Measurements from ENCODE around the gene MYBPC2.

MYBPC2 gene

DNA sequence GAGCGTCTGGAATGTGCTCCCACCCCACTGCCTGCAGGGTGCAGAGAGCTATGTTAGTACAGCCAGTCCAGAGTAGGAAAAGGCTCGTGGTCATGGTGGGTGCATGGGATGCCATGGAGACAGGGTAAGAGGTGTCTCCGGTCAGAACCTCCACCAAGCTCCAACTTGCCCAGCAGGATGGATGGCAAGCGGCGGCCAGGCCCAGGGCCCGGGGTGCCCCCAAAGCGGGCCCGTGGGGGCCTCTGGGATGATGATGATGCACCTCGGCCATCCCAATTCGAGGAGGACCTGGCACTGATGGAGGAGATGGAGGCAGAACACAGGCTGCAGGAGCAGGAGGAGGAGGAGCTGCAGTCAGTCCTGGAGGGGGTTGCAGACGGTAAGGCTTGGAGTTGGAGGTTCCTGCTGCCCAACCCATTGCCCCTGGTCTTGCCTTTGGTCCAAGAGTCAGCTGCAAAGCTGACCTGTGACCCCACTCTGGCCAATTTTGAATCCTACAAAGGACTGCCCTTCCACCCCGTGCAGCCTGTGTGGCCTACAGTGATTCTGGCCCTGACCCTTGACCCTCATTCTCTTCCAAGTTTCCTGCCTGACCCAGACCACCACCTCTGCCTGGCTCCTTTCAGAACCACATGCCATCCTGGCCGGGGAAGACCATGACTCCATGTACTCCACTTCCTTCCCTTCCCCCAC is 33.9 kb upstream of the MYBPC2 start:
- H3K27me3 ChIP-seq (ENCODE audit: insufficient read depth, low read length): no peaks in the 10 kb centered on the region
- H3K79me2 ChIP-seq (ENCODE audit: insufficient read depth, low read length): peaks cover 7% of the 10 kb centered on the region; the same call in 1 of the 2 replicates
- no peak overlapping the region for H3K27ac ChIP-seq (ENCODE audit: low read depth, low read length, poor library complexity, severe bottlenecking)
- H3K36me3 ChIP-seq (ENCODE audit: insufficient read depth, low read length): peaks cover 39% of the 10 kb centered on the region
- no peaks in the 10 kb centered on the region for H4K20me1 ChIP-seq (ENCODE audit: insufficient read depth, low read length)
- H3F3A ChIP-seq (ENCODE audit: insufficient read depth, low read length): no peaks in the 10 kb centered on the region
- no peaks in the 10 kb centered on the region for H3K9me2 ChIP-seq (ENCODE audit: low read depth, low read length)
- no peak overlapping the region for H2AFZ ChIP-seq (ENCODE audit: low read length)
- H3K4me3 ChIP-seq (ENCODE audit: low read depth, low read length, poor library complexity, severe bottlenecking): no peak overlapping the region
- H3K9me3 ChIP-seq (ENCODE audit: low read length): no peaks in the 10 kb centered on the region
- H3K4me1 ChIP-seq (ENCODE audit: insufficient read depth, low read length, severe bottlenecking): no peaks in the 10 kb centered on the region
- no peak overlapping the region for H3K4me2 ChIP-seq (ENCODE audit: low read length)
- H3K9ac ChIP-seq (ENCODE audit: low read length): no peak overlapping the region
- TF ChIP-seq EZH2 (IDR thresholded peaks at IDR 0.05; ENCODE audit: borderline replicate concordance, low read length): no peak
- TF ChIP-seq, protein P1, sequence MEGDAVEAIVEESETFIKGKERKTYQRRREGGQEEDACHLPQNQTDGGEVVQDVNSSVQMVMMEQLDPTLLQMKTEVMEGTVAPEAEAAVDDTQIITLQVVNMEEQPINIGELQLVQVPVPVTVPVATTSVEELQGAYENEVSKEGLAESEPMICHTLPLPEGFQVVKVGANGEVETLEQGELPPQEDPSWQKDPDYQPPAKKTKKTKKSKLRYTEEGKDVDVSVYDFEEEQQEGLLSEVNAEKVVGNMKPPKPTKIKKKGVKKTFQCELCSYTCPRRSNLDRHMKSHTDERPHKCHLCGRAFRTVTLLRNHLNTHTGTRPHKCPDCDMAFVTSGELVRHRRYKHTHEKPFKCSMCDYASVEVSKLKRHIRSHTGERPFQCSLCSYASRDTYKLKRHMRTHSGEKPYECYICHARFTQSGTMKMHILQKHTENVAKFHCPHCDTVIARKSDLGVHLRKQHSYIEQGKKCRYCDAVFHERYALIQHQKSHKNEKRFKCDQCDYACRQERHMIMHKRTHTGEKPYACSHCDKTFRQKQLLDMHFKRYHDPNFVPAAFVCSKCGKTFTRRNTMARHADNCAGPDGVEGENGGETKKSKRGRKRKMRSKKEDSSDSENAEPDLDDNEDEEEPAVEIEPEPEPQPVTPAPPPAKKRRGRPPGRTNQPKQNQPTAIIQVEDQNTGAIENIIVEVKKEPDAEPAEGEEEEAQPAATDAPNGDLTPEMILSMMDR (IDR thresholded peaks at IDR 0.05; ENCODE audit: low read length): no peak

DNA sequence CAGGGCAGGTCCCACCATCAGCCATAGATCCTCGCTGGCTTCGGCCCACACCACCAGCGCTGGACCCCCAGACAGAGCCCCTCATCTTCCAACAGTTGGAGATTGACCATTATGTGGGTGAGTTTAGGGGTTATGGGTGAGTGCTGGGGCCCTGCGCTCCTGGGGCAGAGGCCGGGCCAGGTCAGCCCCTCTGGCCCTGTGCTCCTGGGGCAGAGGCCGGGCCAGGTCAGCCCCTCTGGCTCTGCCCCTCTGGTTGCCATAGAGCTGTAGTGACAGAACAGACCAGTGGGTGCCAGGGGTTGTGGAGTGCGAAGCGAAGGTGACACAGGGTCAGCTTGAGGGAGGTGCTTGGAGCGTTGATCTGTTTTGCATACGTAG is 33.3 kb upstream of the MYBPC2 start:
- Histone ChIP-seq H3K27ac (ENCODE audit: low read depth, low read length, poor library complexity, severe bottlenecking) (no peak overlapping the region), H3K79me2 (ENCODE audit: insufficient read depth, low read length) (peaks cover 7% of the 10 kb centered on the region; the same call in 1 of the 2 replicates), H3K36me3 (ENCODE audit: insufficient read depth, low read length) (peaks cover 40% of the 10 kb centered on the region), H4K20me1 (ENCODE audit: insufficient read depth, low read length) (no peaks in the 10 kb centered on the region), H3K4me2 (ENCODE audit: low read length) (no peak overlapping the region), H2AFZ (ENCODE audit: low read length) (no peak overlapping the region), H3K9me2 (ENCODE audit: low read depth, low read length) (no peaks in the 10 kb centered on the region), H3K27me3 (ENCODE audit: insufficient read depth, low read length) (no peaks in the 10 kb centered on the region), H3F3A (ENCODE audit: insufficient read depth, low read length) (no peaks in the 10 kb centered on the region), H3K4me1 (ENCODE audit: insufficient read depth, low read length, severe bottlenecking) (no peaks in the 10 kb centered on the region), H3K9ac (ENCODE audit: low read length) (no peak overlapping the region), H3K9me3 (ENCODE audit: low read length) (no peaks in the 10 kb centered on the region), H3K4me3 (ENCODE audit: low read depth, low read length, poor library complexity, severe bottlenecking) (no peak overlapping the region)
- TF ChIP-seq, protein P1 (IDR thresholded peaks at IDR 0.05; ENCODE audit: low read length): no peak
- no peak for TF ChIP-seq EZH2 (IDR thresholded peaks at IDR 0.05; ENCODE audit: borderline replicate concordance, low read length)

DNA sequence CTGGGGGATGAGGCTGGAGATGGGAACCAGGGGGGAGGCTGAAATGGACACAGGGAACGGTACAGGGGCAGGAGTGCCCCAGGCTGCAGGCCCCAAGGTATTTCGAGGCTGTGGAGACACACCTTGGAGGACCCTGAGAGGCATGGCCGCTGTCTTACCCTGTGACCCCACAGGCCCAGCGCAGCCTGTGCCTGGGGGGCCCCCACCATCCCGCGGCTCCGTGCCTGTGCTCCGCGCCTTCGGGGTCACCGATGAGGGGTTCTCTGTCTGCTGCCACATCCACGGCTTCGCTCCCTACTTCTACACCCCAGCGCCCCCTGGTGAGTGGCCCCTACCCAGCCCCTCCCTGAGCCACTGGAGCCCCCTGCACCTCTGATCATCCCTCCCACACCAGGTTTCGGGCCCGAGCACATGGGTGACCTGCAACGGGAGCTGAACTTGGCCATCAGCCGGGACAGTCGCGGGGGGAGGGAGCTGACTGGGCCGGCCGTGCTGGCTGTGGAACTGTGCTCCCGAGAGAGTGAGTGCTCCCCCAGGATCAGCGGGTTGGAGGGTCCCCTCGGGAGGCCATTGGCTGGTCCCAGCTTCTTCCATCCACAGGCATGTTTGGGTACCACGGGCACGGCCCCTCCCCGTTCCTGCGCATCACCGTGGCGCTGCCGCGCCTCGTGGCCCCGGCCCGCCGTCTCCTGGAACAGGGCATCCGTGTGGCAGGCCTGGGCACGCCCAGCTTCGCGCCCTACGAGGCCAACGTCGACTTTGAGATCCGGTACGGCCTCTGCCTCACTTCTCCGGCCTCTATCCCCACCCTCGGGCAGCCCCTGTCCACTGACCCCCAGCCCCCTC is 30.9 kb upstream of the MYBPC2 start:
- peaks cover 60% of the 10 kb centered on the region for H3K36me3 ChIP-seq (ENCODE audit: insufficient read depth, low read length)
- H3K27ac ChIP-seq (ENCODE audit: low read depth, low read length, poor library complexity, severe bottlenecking): no peak overlapping the region
- H3K9me3 ChIP-seq (ENCODE audit: low read length): no peaks in the 10 kb centered on the region
- H3F3A ChIP-seq (ENCODE audit: insufficient read depth, low read length): no peaks in the 10 kb centered on the region
- H3K79me2 ChIP-seq (ENCODE audit: insufficient read depth, low read length): no peaks in the 10 kb centered on the region
- H3K4me1 ChIP-seq (ENCODE audit: insufficient read depth, low read length, severe bottlenecking): no peaks in the 10 kb centered on the region
- H3K9me2 ChIP-seq (ENCODE audit: low read depth, low read length): no peaks in the 10 kb centered on the region
- H4K20me1 ChIP-seq (ENCODE audit: insufficient read depth, low read length): no peaks in the 10 kb centered on the region
- no peak overlapping the region for H2AFZ ChIP-seq (ENCODE audit: low read length)
- H3K4me3 ChIP-seq (ENCODE audit: low read depth, low read length, poor library complexity, severe bottlenecking): no peak overlapping the region
- no peak for TF ChIP-seq EZH2 (IDR thresholded peaks at IDR 0.05; ENCODE audit: borderline replicate concordance, low read length)
- TF ChIP-seq, protein P1 (IDR thresholded peaks at IDR 0.05; ENCODE audit: low read length): no peak; the same call in 1 of the 2 replicates
- no peak overlapping the region for H3K4me2 ChIP-seq (ENCODE audit: low read length)
- H3K9ac ChIP-seq (ENCODE audit: low read length): no peak overlapping the region
- no peaks in the 10 kb centered on the region for H3K27me3 ChIP-seq (ENCODE audit: insufficient read depth, low read length)

Data from OCI-LY1 (cell line).